GM12878 (cell line): ENCODE measurements around the gene BHLHA9. TPM values are rescaled to one million over a fixed set of nuclear protein-coding genes. Genes with fewer than 3 reads are reported as not detected.
A peak's percentile ranks its signal among the peaks of the same experiment; 100 is the strongest.

ENCODE experiments used
- ATAC-seq: fragments of 200-7000 bp; cut with Tn5 transposase; 3 replicates; pipeline ENCODE4 v1.9.1; 2020; ENCODE audit warnings: mild to moderate bottlenecking, moderate library complexity
- BruUV-seq: library from RNA; stranded (reverse); fragments of 400-500 nt; replicated peaks from 2 replicates; lab custom pipeline; 2021; lab: Mats Ljungman, UMichigan
- CTCF ChIA-PET: fragments of 300-600 bp; sonication (Branson Sonifier 250); formaldehyde crosslinking; extraction: SDS; loops from one replicate; lab custom pipeline; 2021; ENCODE audit warnings: inconsistent platforms; lab: Yijun Ruan, JAX
- POLR2A ChIA-PET: fragments of 350-600 bp; formaldehyde crosslinking; extraction: SDS; loops from one replicate; lab custom pipeline; 2021; ENCODE audit warnings: inconsistent platforms; lab: Charles Lee
- RAD21 ChIA-PET: fragments of 300-600 bp; sonication (Branson Sonifier 250); formaldehyde crosslinking; loops from one replicate; lab custom pipeline; 2023; ENCODE audit warnings: antibody characterized with exemption; ENCODE audit not compliant: unreplicated experiment; lab: Charles Lee
- SMC1A ChIA-PET: fragments of 300-600 bp; sonication (Branson Sonifier 250); formaldehyde crosslinking; loops from one replicate; lab custom pipeline; 2023; ENCODE audit not compliant: unreplicated experiment, uncharacterized antibody; lab: Charles Lee
- DNase-seq: peaks from one replicate; pipeline ENCODE4 v3.0.0-alpha.2; 2011; ENCODE audit warnings: low read depth, low spot score
- FAIRE-seq: peaks from 3 replicates; lab custom pipeline; 2011; peaks lifted over from hg19 to GRCh38; lab: Jason Lieb, UNC
- H2AFZ ChIP-seq: 2 replicates; pipeline ENCODE4 v1.6.0; 2011; ENCODE audit warnings: low read depth, low read length, control low read depth; ENCODE audit not compliant: control insufficient read depth
- H3K27ac ChIP-seq: 2 replicates; pipeline ENCODE4 v1.5.1; 2011; ENCODE audit warnings: control low read depth; ENCODE audit not compliant: control insufficient read depth, insufficient read depth
- H3K27me3 ChIP-seq, 2 experiments: replicated peaks in 1 of 2; 2 replicates each; pipeline versions ENCODE4 v1.6.0 to v1.6.1; 2011; ENCODE audit warnings: low read length in 1 of 2; ENCODE audit not compliant: control insufficient read depth in 2 of 2, insufficient read depth in 2 of 2
- H3K36me3 ChIP-seq, 2 experiments: 2 replicates each; pipeline ENCODE4 v1.5.1; 2011; ENCODE audit warnings: low read length in 1 of 2; ENCODE audit not compliant: control insufficient read depth in 2 of 2, insufficient read depth in 2 of 2
- H3K4me1 ChIP-seq: 2 replicates; pipeline ENCODE4 v1.6.1; 2011; ENCODE audit warnings: mild to moderate bottlenecking, low read length, moderate library complexity, mixed read lengths; ENCODE audit not compliant: control insufficient read depth, insufficient read depth
- H3K4me2 ChIP-seq: 2 replicates; pipeline ENCODE4 v1.6.0; 2011; ENCODE audit warnings: control low read depth; ENCODE audit not compliant: control insufficient read depth, insufficient read depth
- H3K4me3 ChIP-seq: fragments of 200-600 bp; sonication (generic); 2 replicates; pipeline ENCODE4 v1.5.1; 2016
- H3K79me2 ChIP-seq: 2 replicates; pipeline ENCODE4 v1.6.0; 2011; ENCODE audit warnings: low read length; ENCODE audit not compliant: control insufficient read depth, insufficient read depth
- H3K9ac ChIP-seq: 2 replicates; pipeline ENCODE4 v1.8.0; 2011; ENCODE audit warnings: low read length, control low read depth, mixed read lengths; ENCODE audit not compliant: control insufficient read depth, insufficient read depth
- H3K9me3 ChIP-seq: replicated peaks from 3 replicates; pipeline ENCODE4 v1.5.1; 2011; ENCODE audit warnings: mild to moderate bottlenecking, low read length; ENCODE audit not compliant: control insufficient read depth, insufficient read depth
- H4K20me1 ChIP-seq: 2 replicates; pipeline ENCODE4 v1.6.0; 2011; ENCODE audit not compliant: control insufficient read depth, insufficient read depth
- GABPA ChIP-seq: IDR thresholded peaks from 2 replicates; pipeline ENCODE4 v1.6.1; 2014; ENCODE audit warnings: antibody characterized with exemption, low read depth, mild to moderate bottlenecking, inconsistent platforms
- NKRF ChIP-seq: fragments of 450-650 bp; conservative IDR thresholded peaks from 2 replicates; pipeline ENCODE4 v1.6.1; 2017; ENCODE audit warnings: mild to moderate bottlenecking, moderate library complexity
- RAD21 ChIP-seq: IDR thresholded peaks from 2 replicates; pipeline ENCODE4 v1.6.1; 2011; ENCODE audit warnings: mild to moderate bottlenecking, low read depth, low read length, moderate library complexity; ENCODE audit not compliant: insufficient read depth
- SUZ12 ChIP-seq: fragments of 200-600 bp; sonication (generic); IDR thresholded peaks from one replicate; pipeline ENCODE4 v1.6.1; 2018; ENCODE audit warnings: antibody characterized with exemption, mild to moderate bottlenecking; ENCODE audit not compliant: unreplicated experiment
- WGBS: methylation state at CpG from one replicate; pipeline ENCODE4 v1.1.6; 2016; ENCODE audit warnings: low lambda C conversion rate; ENCODE audit not compliant: insufficient replicate concordance, insufficient coverage; ENCODE audit errors: missing lambda C conversion rate; 5-methylcytosine and 5-hydroxymethylcytosine counted together
- in situ Hi-C: fragments of 300-500 bp; cut with MboI; formaldehyde crosslinking; loops from 9 replicates; pipeline ENCODE4 v1.14.3; 2018; ENCODE audit warnings: mixed read lengths
- intact Hi-C: fragments of 100-400 bp; cut with micrococcal nuclease; formaldehyde crosslinking; loops from one replicate; pipeline ENCODE4 v1.14.2; 2022; ENCODE audit not compliant: unreplicated experiment
- polyA plus RNA-seq, 11 experiments: library from polyadenylated mRNA; depleted of rRNA in 4 of 11; unstranded in 6 of 11; stranded (reverse) in 5 of 11; fragments of >200 nt; fragmentation: Nextera tagmentation in 4 of 11; fragmentation: Illumina TruSeq in 1 of 11; extraction: Ambion mirVana in 4 of 11; extraction: Trizol in 1 of 11; gene quantifications; 1 replicate in 1 of 11; 2 replicates in 10 of 11; pipeline versions ENCODE4 v1.2.1 to v1.2.3, GENCODE V29; 2011 to 2016; ENCODE audit warnings: inconsistent platforms in 2 of 11, missing spikeins in 2 of 11, low read depth in 1 of 11
- total RNA-seq, 4 experiments: library from RNA; depleted of rRNA in 3 of 4; stranded (reverse); fragments of >200 nt in 3 of 4; fragmentation: Illumina TruSeq in 1 of 4; extraction: Trizol in 1 of 4; gene quantifications; 2 replicates each; pipeline versions ENCODE4 v1.2.1 to v1.2.3, GENCODE V29; 2013 to 2021
- TF ChIP-seq, protein P1 (sequence below): fragments of 450-650 bp; formaldehyde crosslinking; IDR thresholded peaks from 2 replicates; pipeline ENCODE4 v1.4.0; 2022; ENCODE audit warnings: mild to moderate bottlenecking, moderate library complexity

The BHLHA9 gene
- total and polyA plus RNA-seq, 10 of the 15 experiments (the other 5 are each of a cell fraction or from before 2014, with no cell fraction given), result not detected

- no peaks in the 10 kb centered on the region for H3K36me3 ChIP-seq
- POLR2A ChIA-PET, result no interaction called here
- FAIRE-seq (no peak), DNase-seq (no peak), ATAC-seq (no peak)
- no peak overlapping the region for H3K27ac ChIP-seq
- WGBS, result 33% methylated on average over 23 of the region's 43 CpGs
- H3K9ac ChIP-seq, result no peak overlapping the region
- no peaks in the 10 kb centered on the region for H3K79me2 ChIP-seq
- peaks cover 2 to 4% of the 10 kb centered on the region in 2 experiments for H3K27me3 ChIP-seq
- no peak overlapping the region for H3K4me3 ChIP-seq
- H3K9me3 ChIP-seq, result peaks cover 2% of the 10 kb centered on the region; the same call in 1 of the 3 replicates
- H3K4me1 ChIP-seq, result peaks cover 5% of the 10 kb centered on the region
- SMC1A ChIA-PET, result interaction anchor here (0.8 to 1.2 kb wide), 2 partner anchors 73 to 95 kb away, joined by 3 read pairs; no protein-coding TSS in a partner anchor
- intact Hi-C loops (no loop called here), in situ Hi-C loops (no loop called here)
- H3K4me2 ChIP-seq, result no peak overlapping the region
- TF ChIP-seq GABPA (no peak), NKRF (no peak), RAD21 (no peak), SUZ12 (peak; percentile 89)
- TF ChIP-seq, protein P1, sequence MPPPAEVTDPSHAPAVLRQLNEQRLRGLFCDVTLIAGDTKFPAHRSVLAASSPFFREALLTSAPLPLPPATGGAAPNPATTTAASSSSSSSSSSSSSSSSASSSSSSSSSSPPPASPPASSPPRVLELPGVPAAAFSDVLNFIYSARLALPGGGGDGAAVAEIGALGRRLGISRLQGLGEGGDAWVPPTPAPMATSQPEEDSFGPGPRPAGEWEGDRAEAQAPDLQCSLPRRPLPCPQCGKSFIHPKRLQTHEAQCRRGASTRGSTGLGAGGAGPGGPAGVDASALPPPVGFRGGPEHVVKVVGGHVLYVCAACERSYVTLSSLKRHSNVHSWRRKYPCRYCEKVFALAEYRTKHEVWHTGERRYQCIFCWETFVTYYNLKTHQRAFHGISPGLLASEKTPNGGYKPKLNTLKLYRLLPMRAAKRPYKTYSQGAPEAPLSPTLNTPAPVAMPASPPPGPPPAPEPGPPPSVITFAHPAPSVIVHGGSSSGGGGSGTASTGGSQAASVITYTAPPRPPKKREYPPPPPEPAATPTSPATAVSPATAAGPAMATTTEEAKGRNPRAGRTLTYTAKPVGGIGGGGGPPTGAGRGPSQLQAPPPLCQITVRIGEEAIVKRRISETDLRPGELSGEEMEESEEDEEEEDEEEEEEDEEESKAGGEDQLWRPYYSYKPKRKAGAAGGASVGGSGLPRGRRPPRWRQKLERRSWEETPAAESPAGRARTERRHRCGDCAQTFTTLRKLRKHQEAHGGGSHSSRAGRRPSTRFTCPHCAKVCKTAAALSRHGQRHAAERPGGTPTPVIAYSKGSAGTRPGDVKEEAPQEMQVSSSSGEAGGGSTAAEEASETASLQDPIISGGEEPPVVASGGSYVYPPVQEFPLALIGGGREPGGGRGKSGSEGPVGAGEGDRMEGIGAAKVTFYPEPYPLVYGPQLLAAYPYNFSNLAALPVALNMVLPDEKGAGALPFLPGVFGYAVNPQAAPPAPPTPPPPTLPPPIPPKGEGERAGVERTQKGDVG, result no peak
- no TSS peak for BruUV-seq
- no peak overlapping the region for H2AFZ ChIP-seq
- RAD21 ChIA-PET, result interaction anchor here (0.5 to 1.9 kb wide), 6 partner anchors 9 to 368 kb away, joined by 3 to 7 read pairs (median 4); partner anchors contain the start of gene INPP5K
- CTCF ChIA-PET, result interaction anchor here (0.7 to 2.2 kb wide), 3 partner anchors 72 to 314 kb away, joined by 3 to 13 read pairs (median 3); no protein-coding TSS in a partner anchor
- no peaks in the 10 kb centered on the region for H4K20me1 ChIP-seq
These were observed 10.0 kb upstream of the BHLHA9 start for GRCh38 chr17:1260086-1260769.
